GM12891 (cell line): ENCODE data around the gene ARMH3.

Source experiments
- PAX5 ChIP-seq: IDR thresholded peaks from 2 replicates; pipeline ENCODE4 v1.6.1; 2011; ENCODE audit warnings: low read length, moderate library complexity, mild to moderate bottlenecking; ENCODE audit not compliant: insufficient read depth, severe bottlenecking
- POLR2A ChIP-seq: IDR thresholded peaks from 2 replicates; pipeline ENCODE4 v1.6.1; 2011; ENCODE audit warnings: low read depth, low read length, control low read depth
- POLR2AphosphoS5 ChIP-seq: IDR thresholded peaks from 2 replicates; pipeline ENCODE4 v1.6.1; 2011; ENCODE audit warnings: low read depth, low read length, control low read depth
- POU2F2 ChIP-seq: IDR thresholded peaks from 2 replicates; pipeline ENCODE4 v1.6.1; 2011; ENCODE audit warnings: low read depth, mild to moderate bottlenecking, control low read depth, low read length, moderate library complexity
- SPI1 ChIP-seq: IDR thresholded peaks from 2 replicates; pipeline ENCODE4 v1.6.1; 2011; ENCODE audit warnings: low read depth, low read length, control low read depth
- TAF1 ChIP-seq: IDR thresholded peaks from 2 replicates; pipeline ENCODE4 v1.6.1; 2011; ENCODE audit warnings: low read depth, low read length, control low read depth

- TF ChIP-seq POLR2A (no peak), TAF1 (no peak), POLR2AphosphoS5 (no peak), SPI1 (no peak), POU2F2 (no peak), PAX5 (no peak)
Measured at GRCh38 chr10:101995451-101996063, 60.4 kb downstream of the ARMH3 start.
